ENCODE measurements around the gene ARID3A. TPM values are rescaled to one million over a fixed set of nuclear protein-coding genes. Genes with fewer than 3 reads are reported as not detected.

Gene ARID3A
- total and polyA plus RNA-seq, 12 donors: 3.0 to 11.7 (median 5.0) TPM

- ATAC-seq (peak; percentile 72 to 84 (median 78)), DNase-seq (peak; percentile 79 to 81)
- Histone ChIP-seq H3K27ac (peak overlapping the region in 8 of 10 donors; percentile 56 to 76 (median 69)), H3K4me3 (peak overlapping the region in 8 of 10 donors; percentile 2 to 42 (median 29)), H3K36me3 (peaks cover 0 to 7% (median 0%) of the 10 kb centered on the region in 9 donors), H3K27me3 (no peaks in the 10 kb centered on the region), H3K4me1 (peaks cover 28 to 51% (median 35%) of the 10 kb centered on the region in 9 donors), H3K9me3 (no peaks in the 10 kb centered on the region)
- intact Hi-C loops (cut with DNase I): no loop called here
- TF ChIP-seq CTCF (IDR thresholded peaks at IDR 0.05): peak in 1 of 9 donors; percentile 12
- 33 to 36% methylated on average over 54 of the region's 54 CpGs for WGBS, 2 donors
These were observed 7.1 kb downstream of the ARID3A start for GRCh38 chr19:932648-933552.

- Histone ChIP-seq H3K9me3 (no peaks in the 10 kb centered on the region), H3K4me3 (peak overlapping the region in 8 of 10 donors; percentile 2 to 42 (median 29)), H3K27ac (peak overlapping the region in 8 of 10 donors; percentile 56 to 76 (median 69)), H3K36me3 (peaks cover 0 to 7% (median 0%) of the 10 kb centered on the region in 9 donors), H3K4me1 (peaks cover 28 to 45% (median 35%) of the 10 kb centered on the region in 9 donors), H3K27me3 (no peaks in the 10 kb centered on the region)
- WGBS, 2 donors: 41 to 50% methylated on average over 13 to 14 of the region's 14 CpGs
- intact Hi-C loops (cut with DNase I): no loop called here
- no peak for ATAC-seq
- no peak for DNase-seq
- no peak for TF ChIP-seq CTCF (IDR thresholded peaks at IDR 0.05)
These were observed 7.7 kb downstream of the ARID3A start for GRCh38 chr19:933553-933882.

- DNase-seq (peak in 1 of 2 donors; percentile 13), ATAC-seq (peak in 1 of 8 donors; percentile 1)
- Histone ChIP-seq H3K27ac (peak overlapping the region in 7 of 10 donors; percentile 46 to 79 (median 73)), H3K9me3 (no peaks in the 10 kb centered on the region), H3K4me1 (peaks cover 28 to 41% (median 35%) of the 10 kb centered on the region in 9 donors), H3K36me3 (peaks cover 0 to 7% (median 0%) of the 10 kb centered on the region in 9 donors), H3K27me3 (no peaks in the 10 kb centered on the region), H3K4me3 (peak overlapping the region in 4 of 10 donors; percentile 4 to 16 (median 12))
- 81 to 83% methylated on average over 29 of the region's 29 CpGs for WGBS, 2 donors
- intact Hi-C loops (cut with DNase I): no loop called here
- TF ChIP-seq CTCF (IDR thresholded peaks at IDR 0.05): no peak
These were observed 8.5 kb downstream of the ARID3A start for GRCh38 chr19:934197-934840.

GRCh38 chr19:934865-935479, 9.1 kb downstream of the ARID3A start:
- Histone ChIP-seq H3K9me3 (no peaks in the 10 kb centered on the region), H3K36me3 (peaks cover 0 to 5% (median 0%) of the 10 kb centered on the region in 9 donors), H3K4me3 (peak overlapping the region in 4 of 10 donors; percentile 4 to 16 (median 12)), H3K4me1 (peaks cover 28 to 47% (median 35%) of the 10 kb centered on the region in 9 donors), H3K27me3 (no peaks in the 10 kb centered on the region), H3K27ac (peak overlapping the region in 7 of 10 donors; percentile 46 to 79 (median 73))
- 15 to 19% methylated on average over 28 to 31 of the region's 31 CpGs for WGBS, 2 donors
- intact Hi-C loops (cut with DNase I): loop anchor here in 1 of 10 donors (5.0 kb wide), 1 partner anchor 37 kb away; no protein-coding TSS in a partner anchor
- no peak for TF ChIP-seq CTCF (IDR thresholded peaks at IDR 0.05)
- DNase-seq: peak; percentile 85 to 89
- peak; percentile 90 to 96 (median 92) for ATAC-seq

All from heart right ventricle (tissue), 16 donors.